ENCODE measurements around the gene SCUBE3. TPM values are rescaled to one million over a fixed set of nuclear protein-coding genes. Genes with fewer than 3 reads are reported as not detected.

The SCUBE3 gene
- total RNA-seq, 1 donor from 2014 or later, result 0.03 TPM

- DNase-seq (ENCODE audit: low spot score) (no peak), ATAC-seq (no peak)
Measured at GRCh38 chr6:35237476-35237875, 23.7 kb downstream of the SCUBE3 start.

- no peak for ATAC-seq
- no peak for DNase-seq (ENCODE audit: low spot score)
Measured at GRCh38 chr6:35238843-35239289, 25.1 kb downstream of the SCUBE3 start.

GRCh38 chr6:35239581-35239980, 25.8 kb downstream of the SCUBE3 start:
- DNase-seq (ENCODE audit: low spot score), result no peak
- no peak for ATAC-seq

- ATAC-seq, result peak; percentile 97
- DNase-seq (ENCODE audit: low spot score), result peak; percentile 79
Measured at GRCh38 chr6:35240838-35241801, 27.4 kb downstream of the SCUBE3 start.

GRCh38 chr6:35242486-35242885, 28.7 kb downstream of the SCUBE3 start:
- DNase-seq (ENCODE audit: low spot score) (no peak), ATAC-seq (no peak)

GRCh38 chr6:35242906-35243305, 29.1 kb downstream of the SCUBE3 start:
- ATAC-seq (no peak), DNase-seq (ENCODE audit: low spot score) (no peak)

GRCh38 chr6:35243386-35243958, 29.7 kb downstream of the SCUBE3 start:
- DNase-seq (ENCODE audit: low spot score) (no peak), ATAC-seq (no peak)

GRCh38 chr6:35244551-35244950, 30.8 kb downstream of the SCUBE3 start:
- no peak for ATAC-seq

GRCh38 chr6:35247642-35248231, 34.0 kb downstream of the SCUBE3 start:
- ATAC-seq (no peak), DNase-seq (ENCODE audit: low spot score) (no peak)

More at GRCh38 chr6:35244551-35244950, 30.8 kb downstream of the SCUBE3 start:
- DNase-seq (ENCODE audit: low spot score), result no peak

GRCh38 chr6:35248300-35248699, 34.5 kb downstream of the SCUBE3 start:
- DNase-seq (ENCODE audit: low spot score) (no peak), ATAC-seq (no peak)

- ATAC-seq (peak; percentile 22), DNase-seq (ENCODE audit: low spot score) (no peak)
Measured at GRCh38 chr6:35248965-35249364, 35.2 kb downstream of the SCUBE3 start.

GRCh38 chr6:35251949-35252348, 38.2 kb downstream of the SCUBE3 start:
- no peak for DNase-seq (ENCODE audit: low spot score)
- ATAC-seq, result no peak

- ATAC-seq (peak; percentile 26), DNase-seq (ENCODE audit: low spot score) (no peak)
Measured at GRCh38 chr6:35253249-35253648, 39.5 kb downstream of the SCUBE3 start.

- DNase-seq (ENCODE audit: low spot score) (no peak), ATAC-seq (no peak)
Measured at GRCh38 chr6:35258336-35258735, 44.6 kb downstream of the SCUBE3 start.

GRCh38 chr6:35258858-35259193, 45.1 kb downstream of the SCUBE3 start:
- ATAC-seq (peak; percentile 3), DNase-seq (ENCODE audit: low spot score) (no peak)

- peak; percentile 100 for DNase-seq (ENCODE audit: low spot score)
- peak; percentile 89 for ATAC-seq
Measured at GRCh38 chr6:35259194-35259947, 45.6 kb downstream of the SCUBE3 start, which contains the start of gene ZNF76. Gene ZNF76 (plus strand): TSS chr6:35259735. CDS start chr6:35281152, 21,417 bp downstream.

GRCh38 chr6:35259948-35260590, 46.3 kb downstream of the SCUBE3 start:
- ATAC-seq (peak; percentile 72), DNase-seq (ENCODE audit: low spot score) (peak; percentile 82)

GRCh38 chr6:35260591-35261570, 47.1 kb downstream of the SCUBE3 start:
- DNase-seq (ENCODE audit: low spot score) (no peak), ATAC-seq (no peak)

- ATAC-seq, result no peak
- no peak for DNase-seq (ENCODE audit: low spot score)
Measured at GRCh38 chr6:35262596-35262995, 48.8 kb downstream of the SCUBE3 start.

All from left lobe of liver (tissue), 2 donors.